Measurements from ENCODE around the gene RGS17.

The RGS17 gene

DNA sequence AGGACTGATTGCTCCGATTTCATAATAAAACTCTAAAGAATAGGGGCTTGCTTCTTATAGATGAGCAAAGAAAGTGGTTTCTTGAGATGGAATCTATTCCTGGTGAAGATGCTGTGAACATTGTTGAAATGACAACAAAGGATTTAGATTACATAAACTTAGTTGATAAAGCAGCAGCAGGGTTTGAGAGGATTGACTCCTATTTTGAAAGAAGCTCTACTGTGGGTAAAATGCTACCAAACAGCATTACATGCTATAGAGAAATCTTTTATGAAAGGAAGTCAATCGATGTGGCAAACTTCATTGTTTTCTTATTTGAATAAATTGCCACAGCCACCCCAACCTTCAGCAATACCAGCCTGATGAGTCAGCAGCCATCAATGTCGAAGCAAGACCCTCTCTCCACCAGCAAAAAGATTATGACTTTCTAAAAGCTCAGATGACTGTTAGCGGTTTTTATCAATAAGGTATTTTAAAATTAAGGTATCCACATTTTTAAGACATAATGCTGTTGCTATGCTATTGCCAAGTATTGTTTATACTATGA is 115.9 kb downstream of the RGS17 start:
- TF ChIP-seq TOX (CRISPR knock-in tag; IDR thresholded peaks at IDR 0.05; ENCODE audit: borderline replicate concordance) (no peak), ARNTL (CRISPR knock-in tag; IDR thresholded peaks at IDR 0.05; ENCODE audit: borderline replicate concordance, low read depth) (no peak), ZC3H10 (CRISPR knock-in tag; IDR thresholded peaks at IDR 0.05) (no peak), ZFP30 (CRISPR knock-in tag; IDR thresholded peaks at IDR 0.05) (no peak), PATZ1 (CRISPR knock-in tag; IDR thresholded peaks at IDR 0.05; ENCODE audit: borderline replicate concordance) (no peak), TCF4 (CRISPR knock-in tag; IDR thresholded peaks at IDR 0.05; ENCODE audit: borderline replicate concordance) (no peak), ZNF8 (CRISPR knock-in tag; IDR thresholded peaks at IDR 0.05) (no peak), ZNF70 (CRISPR knock-in tag; IDR thresholded peaks at IDR 0.05) (no peak), CREB5 (CRISPR knock-in tag; IDR thresholded peaks at IDR 0.05; ENCODE audit: low read depth) (no peak), RARB (CRISPR knock-in tag; IDR thresholded peaks at IDR 0.05) (no peak), OSR1 (CRISPR knock-in tag; IDR thresholded peaks at IDR 0.05) (no peak)
- ATAC-seq = no peak

- no peak for ATAC-seq
- TF ChIP-seq PATZ1 (CRISPR knock-in tag; IDR thresholded peaks at IDR 0.05; ENCODE audit: borderline replicate concordance) = no peak
- no peak for TF ChIP-seq TOX (CRISPR knock-in tag; IDR thresholded peaks at IDR 0.05; ENCODE audit: borderline replicate concordance)
- TF ChIP-seq, protein P1, sequence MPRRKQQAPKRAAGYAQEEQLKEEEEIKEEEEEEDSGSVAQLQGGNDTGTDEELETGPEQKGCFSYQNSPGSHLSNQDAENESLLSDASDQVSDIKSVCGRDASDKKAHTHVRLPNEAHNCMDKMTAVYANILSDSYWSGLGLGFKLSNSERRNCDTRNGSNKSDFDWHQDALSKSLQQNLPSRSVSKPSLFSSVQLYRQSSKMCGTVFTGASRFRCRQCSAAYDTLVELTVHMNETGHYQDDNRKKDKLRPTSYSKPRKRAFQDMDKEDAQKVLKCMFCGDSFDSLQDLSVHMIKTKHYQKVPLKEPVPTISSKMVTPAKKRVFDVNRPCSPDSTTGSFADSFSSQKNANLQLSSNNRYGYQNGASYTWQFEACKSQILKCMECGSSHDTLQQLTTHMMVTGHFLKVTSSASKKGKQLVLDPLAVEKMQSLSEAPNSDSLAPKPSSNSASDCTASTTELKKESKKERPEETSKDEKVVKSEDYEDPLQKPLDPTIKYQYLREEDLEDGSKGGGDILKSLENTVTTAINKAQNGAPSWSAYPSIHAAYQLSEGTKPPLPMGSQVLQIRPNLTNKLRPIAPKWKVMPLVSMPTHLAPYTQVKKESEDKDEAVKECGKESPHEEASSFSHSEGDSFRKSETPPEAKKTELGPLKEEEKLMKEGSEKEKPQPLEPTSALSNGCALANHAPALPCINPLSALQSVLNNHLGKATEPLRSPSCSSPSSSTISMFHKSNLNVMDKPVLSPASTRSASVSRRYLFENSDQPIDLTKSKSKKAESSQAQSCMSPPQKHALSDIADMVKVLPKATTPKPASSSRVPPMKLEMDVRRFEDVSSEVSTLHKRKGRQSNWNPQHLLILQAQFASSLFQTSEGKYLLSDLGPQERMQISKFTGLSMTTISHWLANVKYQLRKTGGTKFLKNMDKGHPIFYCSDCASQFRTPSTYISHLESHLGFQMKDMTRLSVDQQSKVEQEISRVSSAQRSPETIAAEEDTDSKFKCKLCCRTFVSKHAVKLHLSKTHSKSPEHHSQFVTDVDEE (CRISPR knock-in tag; IDR thresholded peaks at IDR 0.05) = no peak
- TF ChIP-seq TCF4 (CRISPR knock-in tag; IDR thresholded peaks at IDR 0.05; ENCODE audit: borderline replicate concordance) = no peak
- TF ChIP-seq ZFP30 (CRISPR knock-in tag; IDR thresholded peaks at IDR 0.05) = no peak
Observed at GRCh38 chr6:153013438-153013837, 117.6 kb downstream of the RGS17 start.

GRCh38 chr6:153012856-153013255 is 118.2 kb downstream of the RGS17 start:
- no peak for ATAC-seq
- TF ChIP-seq CSDC2 (CRISPR knock-in tag; IDR thresholded peaks at IDR 0.05) (no peak), ESRRG (CRISPR knock-in tag; IDR thresholded peaks at IDR 0.05) (no peak), CREB5 (CRISPR knock-in tag; IDR thresholded peaks at IDR 0.05; ENCODE audit: low read depth) (no peak), ZFP30 (CRISPR knock-in tag; IDR thresholded peaks at IDR 0.05) (no peak), ZNF8 (CRISPR knock-in tag; IDR thresholded peaks at IDR 0.05) (no peak), ZC3H10 (CRISPR knock-in tag; IDR thresholded peaks at IDR 0.05) (no peak), SNAI2 (CRISPR knock-in tag; IDR thresholded peaks at IDR 0.05) (no peak), ZNF565 (CRISPR knock-in tag; conservative IDR thresholded peaks at IDR 0.05; ENCODE audit: low read depth) (no peak)

- peak; percentile 42 for ATAC-seq
- no peak for TF ChIP-seq RARB (CRISPR knock-in tag; IDR thresholded peaks at IDR 0.05)
- TF ChIP-seq GLIS3 (CRISPR knock-in tag; IDR thresholded peaks at IDR 0.05) = no peak
- TF ChIP-seq ZFP30 (CRISPR knock-in tag; IDR thresholded peaks at IDR 0.05) = no peak
- TF ChIP-seq ZNF565 (CRISPR knock-in tag; conservative IDR thresholded peaks at IDR 0.05; ENCODE audit: low read depth) = no peak
- TF ChIP-seq ISL1 (CRISPR knock-in tag; IDR thresholded peaks at IDR 0.05) = no peak
- TF ChIP-seq SNAI2 (CRISPR knock-in tag; IDR thresholded peaks at IDR 0.05) = no peak
- no peak for TF ChIP-seq BACH2 (CRISPR knock-in tag; IDR thresholded peaks at IDR 0.05; ENCODE audit: borderline replicate concordance)
- TF ChIP-seq, protein P1 (CRISPR knock-in tag; IDR thresholded peaks at IDR 0.05) = no peak
- TF ChIP-seq POU6F1 (CRISPR knock-in tag; IDR thresholded peaks at IDR 0.05; ENCODE audit: borderline replicate concordance, low read depth) = no peak
Observed at GRCh38 chr6:153003366-153003690, 127.8 kb downstream of the RGS17 start.

Data from SK-N-SH treated with all-trans-retinoic acid at 6 μM for 48 hours (cell line).